ENCODE measurements around the gene SLC23A3.

Gene SLC23A3

GRCh38 chr2:219125225-219125885, 44.5 kb downstream of the SLC23A3 start:
- DNase-seq, result no peak
- Histone ChIP-seq H3K79me2 (ENCODE audit: low read length) (no peaks in the 10 kb centered on the region), H3K27ac (ENCODE audit: low read length) (no peak overlapping the region), H3K36me3 (replicated peaks; ENCODE audit: insufficient read depth, low read length) (no peaks in the 10 kb centered on the region), H3K4me3 (ENCODE audit: low read length) (no peak overlapping the region), H3K9me3 (replicated peaks; ENCODE audit: insufficient read depth, low read length) (no peaks in the 10 kb centered on the region), H3K4me2 (ENCODE audit: low read depth, low read length) (no peak overlapping the region), H3K9me2 (replicated peaks; ENCODE audit: insufficient read depth, low read length) (no peaks in the 10 kb centered on the region), H3F3A (ENCODE audit: insufficient read depth, low read length) (no peaks in the 10 kb centered on the region), H4K20me1 (ENCODE audit: insufficient read depth, low read length) (0 out of 2 replicates have a peak, but pooled peaks cover 5% of the 10 kb centered on the region), H3K4me1 (ENCODE audit: low read length) (no peaks in the 10 kb centered on the region), H2AFZ (ENCODE audit: low read length) (no peak overlapping the region), H3K27me3 (replicated peaks; ENCODE audit: insufficient read depth, low read length) (no peaks in the 10 kb centered on the region), H3K9ac (ENCODE audit: low read length) (no peak overlapping the region)
- TF ChIP-seq, protein P1, sequence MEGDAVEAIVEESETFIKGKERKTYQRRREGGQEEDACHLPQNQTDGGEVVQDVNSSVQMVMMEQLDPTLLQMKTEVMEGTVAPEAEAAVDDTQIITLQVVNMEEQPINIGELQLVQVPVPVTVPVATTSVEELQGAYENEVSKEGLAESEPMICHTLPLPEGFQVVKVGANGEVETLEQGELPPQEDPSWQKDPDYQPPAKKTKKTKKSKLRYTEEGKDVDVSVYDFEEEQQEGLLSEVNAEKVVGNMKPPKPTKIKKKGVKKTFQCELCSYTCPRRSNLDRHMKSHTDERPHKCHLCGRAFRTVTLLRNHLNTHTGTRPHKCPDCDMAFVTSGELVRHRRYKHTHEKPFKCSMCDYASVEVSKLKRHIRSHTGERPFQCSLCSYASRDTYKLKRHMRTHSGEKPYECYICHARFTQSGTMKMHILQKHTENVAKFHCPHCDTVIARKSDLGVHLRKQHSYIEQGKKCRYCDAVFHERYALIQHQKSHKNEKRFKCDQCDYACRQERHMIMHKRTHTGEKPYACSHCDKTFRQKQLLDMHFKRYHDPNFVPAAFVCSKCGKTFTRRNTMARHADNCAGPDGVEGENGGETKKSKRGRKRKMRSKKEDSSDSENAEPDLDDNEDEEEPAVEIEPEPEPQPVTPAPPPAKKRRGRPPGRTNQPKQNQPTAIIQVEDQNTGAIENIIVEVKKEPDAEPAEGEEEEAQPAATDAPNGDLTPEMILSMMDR (IDR thresholded peaks at IDR 0.05; ENCODE audit: low read length), result no peak
- TF ChIP-seq EZH2 (optimal IDR thresholded peaks at IDR 0.05; ENCODE audit: low read depth, low read length), result no peak

- H3K27ac ChIP-seq (ENCODE audit: low read length), result no peak overlapping the region
- no peak for DNase-seq
Observed at GRCh38 chr2:219124381-219125110, 45.3 kb downstream of the SLC23A3 start.

DNA sequence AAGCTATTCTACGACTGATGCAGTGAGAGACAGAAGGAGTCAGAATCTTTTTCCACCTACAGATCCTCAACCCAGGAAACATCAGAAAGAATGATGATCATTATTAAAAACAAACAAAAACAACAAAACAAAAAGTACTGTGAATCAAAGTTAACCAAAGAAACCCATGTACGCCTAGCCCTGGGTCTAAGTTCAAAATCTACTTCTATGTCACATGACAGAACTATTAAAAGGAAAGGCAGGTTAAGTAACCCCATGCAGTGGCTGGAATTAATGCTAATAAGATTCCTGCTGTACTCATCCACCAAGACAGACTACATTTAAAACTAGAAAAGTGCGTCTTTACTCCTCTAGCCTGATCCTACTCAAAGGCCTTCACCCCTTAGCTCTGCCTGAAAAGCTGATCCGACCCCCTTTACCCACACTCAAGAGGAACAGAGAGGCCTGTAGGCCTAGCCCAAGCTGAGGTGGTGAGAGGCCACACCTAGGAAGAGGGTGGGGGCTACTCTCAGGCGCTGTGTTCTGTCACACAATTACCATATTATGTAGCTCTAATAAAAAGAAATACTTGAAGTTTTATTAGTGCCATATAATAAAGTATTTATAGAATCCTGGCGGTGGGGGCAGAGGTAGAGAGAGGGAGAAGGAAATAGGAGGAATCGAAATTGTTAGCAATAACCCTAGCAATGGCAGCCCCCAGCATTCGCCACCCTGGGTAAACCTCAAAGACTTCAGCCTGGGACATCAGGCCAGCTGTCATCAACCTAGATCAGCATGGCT, 46.3 kb downstream of the SLC23A3 start:
- Histone ChIP-seq H3F3A (ENCODE audit: insufficient read depth, low read length) (no peaks in the 10 kb centered on the region), H3K4me1 (ENCODE audit: low read length) (no peaks in the 10 kb centered on the region), H2AFZ (ENCODE audit: low read length) (no peak overlapping the region), H3K9me2 (replicated peaks; ENCODE audit: insufficient read depth, low read length) (no peaks in the 10 kb centered on the region), H3K27me3 (replicated peaks; ENCODE audit: insufficient read depth, low read length) (no peaks in the 10 kb centered on the region), H3K36me3 (replicated peaks; ENCODE audit: insufficient read depth, low read length) (no peaks in the 10 kb centered on the region), H4K20me1 (ENCODE audit: insufficient read depth, low read length) (0 out of 2 replicates have a peak, but pooled peaks cover 5% of the 10 kb centered on the region), H3K4me3 (ENCODE audit: low read length) (no peak overlapping the region), H3K9ac (ENCODE audit: low read length) (no peak overlapping the region), H3K9me3 (replicated peaks; ENCODE audit: insufficient read depth, low read length) (no peaks in the 10 kb centered on the region), H3K27ac (ENCODE audit: low read length) (no peak overlapping the region), H3K79me2 (ENCODE audit: low read length) (no peaks in the 10 kb centered on the region), H3K4me2 (ENCODE audit: low read depth, low read length) (no peak overlapping the region)
- DNase-seq, result no peak
- TF ChIP-seq EZH2 (optimal IDR thresholded peaks at IDR 0.05; ENCODE audit: low read depth, low read length), result no peak
- TF ChIP-seq, protein P1 (IDR thresholded peaks at IDR 0.05; ENCODE audit: low read length), result no peak
- TF ChIP-seq EZH2phosphoT487 (IDR thresholded peaks at IDR 0.05; ENCODE audit: low read length), result no peak

More at GRCh38 chr2:219124381-219125110, 45.3 kb downstream of the SLC23A3 start:
- Histone ChIP-seq H3K9me3 (replicated peaks; ENCODE audit: insufficient read depth, low read length) (no peaks in the 10 kb centered on the region), H4K20me1 (ENCODE audit: insufficient read depth, low read length) (0 out of 2 replicates have a peak, but pooled peaks cover 5% of the 10 kb centered on the region), H2AFZ (ENCODE audit: low read length) (no peak overlapping the region), H3K9ac (ENCODE audit: low read length) (no peak overlapping the region), H3K9me2 (replicated peaks; ENCODE audit: insufficient read depth, low read length) (no peaks in the 10 kb centered on the region), H3K79me2 (ENCODE audit: low read length) (no peaks in the 10 kb centered on the region), H3F3A (ENCODE audit: insufficient read depth, low read length) (no peaks in the 10 kb centered on the region), H3K4me3 (ENCODE audit: low read length) (no peak overlapping the region), H3K4me1 (ENCODE audit: low read length) (no peaks in the 10 kb centered on the region), H3K27me3 (replicated peaks; ENCODE audit: insufficient read depth, low read length) (no peaks in the 10 kb centered on the region), H3K36me3 (replicated peaks; ENCODE audit: insufficient read depth, low read length) (no peaks in the 10 kb centered on the region), H3K4me2 (ENCODE audit: low read depth, low read length) (no peak overlapping the region)
- TF ChIP-seq EZH2phosphoT487 (IDR thresholded peaks at IDR 0.05; ENCODE audit: low read length), result no peak
- TF ChIP-seq EZH2 (optimal IDR thresholded peaks at IDR 0.05; ENCODE audit: low read depth, low read length), result no peak
- TF ChIP-seq, protein P1 (IDR thresholded peaks at IDR 0.05; ENCODE audit: low read length), result no peak
